Astrocyte of the spinal cord (primary cell): ENCODE data around the gene NUDT8.
A peak's percentile ranks its signal among the peaks of the same experiment; 100 is the strongest.

Experiments used
- DNase-seq: peaks from one replicate; pipeline ENCODE4 v3.0.0; 2011; ENCODE audit warnings: low read depth, low spot score
- H3K4me3 ChIP-seq: 2 replicates; pipeline ENCODE4 v1.5.1; 2011; ENCODE audit warnings: low read depth, mild to moderate bottlenecking, low read length, moderate library complexity
- CTCF ChIP-seq: IDR thresholded peaks from 2 replicates; pipeline ENCODE4 v1.5.1; 2012; ENCODE audit warnings: low read depth, mild to moderate bottlenecking, low read length, inconsistent platforms
- in situ Hi-C: cut with HindIII; loops from 2 replicates; pipeline ENCODE4 v1.10.0; 2017; ENCODE audit warnings: low sequenced_read_pairs

Gene NUDT8

DNA sequence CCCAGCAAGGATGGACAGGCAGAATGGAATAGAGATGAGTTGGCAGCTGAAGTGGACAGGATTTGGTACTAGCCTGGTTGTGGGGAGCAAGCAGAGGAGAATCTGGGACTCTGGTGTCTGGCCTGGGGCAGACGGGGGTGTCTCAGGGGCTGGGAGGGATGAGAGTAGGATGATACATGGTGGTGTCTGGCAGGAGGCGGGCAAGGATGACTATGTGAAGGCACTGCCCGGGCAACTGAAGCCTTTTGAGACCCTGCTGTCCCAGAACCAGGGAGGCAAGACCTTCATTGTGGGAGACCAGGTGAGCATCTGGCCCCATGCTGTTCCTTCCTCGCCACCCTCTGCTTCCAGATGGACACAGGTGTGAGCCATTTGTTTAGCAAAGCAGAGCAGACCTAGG lies 43.8 kb downstream of the NUDT8 start:
- in situ Hi-C loops = no loop called here
- TF ChIP-seq CTCF = no peak
- no peak for DNase-seq
- H3K4me3 ChIP-seq = no peak overlapping the region

GRCh38 chr11:67584881-67585873 lies 44.6 kb downstream of the NUDT8 start:
- H3K4me3 ChIP-seq = peak overlapping the region; percentile 87
- in situ Hi-C loops = no loop called here
- no peak for TF ChIP-seq CTCF
- DNase-seq = no peak

DNA sequence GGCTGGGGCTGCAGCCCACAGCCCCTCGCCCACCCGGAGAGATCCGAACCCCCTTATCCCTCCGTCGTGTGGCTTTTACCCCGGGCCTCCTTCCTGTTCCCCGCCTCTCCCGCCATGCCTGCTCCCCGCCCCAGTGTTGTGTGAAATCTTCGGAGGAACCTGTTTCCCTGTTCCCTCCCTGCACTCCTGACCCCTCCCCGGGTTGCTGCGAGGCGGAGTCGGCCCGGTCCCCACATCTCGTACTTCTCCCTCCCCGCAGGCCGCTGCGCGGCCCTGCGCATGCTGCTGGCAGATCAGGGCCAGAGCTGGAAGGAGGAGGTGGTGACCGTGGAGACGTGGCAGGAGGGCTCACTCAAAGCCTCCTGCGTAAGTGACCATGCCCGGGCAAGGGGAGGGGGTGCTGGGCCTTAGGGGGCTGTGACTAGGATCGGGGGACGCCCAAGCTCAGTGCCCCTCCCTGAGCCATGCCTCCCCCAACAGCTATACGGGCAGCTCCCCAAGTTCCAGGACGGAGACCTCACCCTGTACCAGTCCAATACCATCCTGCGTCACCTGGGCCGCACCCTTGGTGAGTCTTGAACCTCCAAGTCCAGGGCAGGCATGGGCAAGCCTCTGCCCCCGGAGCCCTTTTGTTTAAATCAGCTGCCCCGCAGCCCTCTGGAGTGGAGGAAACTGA lies 45.4 kb downstream of the NUDT8 start:
- TF ChIP-seq CTCF = no peak
- H3K4me3 ChIP-seq = peak overlapping the region; percentile 87
- in situ Hi-C loops = no loop called here
- DNase-seq = peak; percentile 48

DNA sequence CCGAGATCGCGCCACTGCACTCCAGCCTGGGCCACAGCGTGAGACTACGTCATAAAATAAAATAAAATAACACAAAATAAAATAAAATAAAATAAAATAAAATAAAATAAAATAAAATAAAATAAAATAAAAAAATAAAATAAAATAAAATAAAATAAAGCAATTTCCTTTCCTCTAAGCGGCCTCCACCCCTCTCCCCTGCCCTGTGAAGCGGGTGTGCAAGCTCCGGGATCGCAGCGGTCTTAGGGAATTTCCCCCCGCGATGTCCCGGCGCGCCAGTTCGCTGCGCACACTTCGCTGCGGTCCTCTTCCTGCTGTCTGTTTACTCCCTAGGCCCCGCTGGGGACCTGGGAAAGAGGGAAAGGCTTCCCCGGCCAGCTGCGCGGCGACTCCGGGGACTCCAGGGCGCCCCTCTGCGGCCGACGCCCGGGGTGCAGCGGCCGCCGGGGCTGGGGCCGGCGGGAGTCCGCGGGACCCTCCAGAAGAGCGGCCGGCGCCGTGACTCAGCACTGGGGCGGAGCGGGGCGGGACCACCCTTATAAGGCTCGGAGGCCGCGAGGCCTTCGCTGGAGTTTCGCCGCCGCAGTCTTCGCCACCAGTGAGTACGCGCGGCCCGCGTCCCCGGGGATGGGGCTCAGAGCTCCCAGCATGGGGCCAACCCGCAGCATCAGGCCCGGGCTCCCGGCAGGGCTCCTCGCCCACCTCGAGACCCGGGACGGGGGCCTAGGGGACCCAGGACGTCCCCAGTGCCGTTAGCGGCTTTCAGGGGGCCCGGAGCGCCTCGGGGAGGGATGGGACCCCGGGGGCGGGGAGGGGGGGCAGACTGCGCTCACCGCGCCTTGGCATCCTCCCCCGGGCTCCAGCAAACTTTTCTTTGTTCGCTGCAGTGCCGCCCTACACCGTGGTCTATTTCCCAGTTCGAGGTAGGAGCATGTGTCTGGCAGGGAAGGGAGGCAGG lies 46.2 kb downstream of the NUDT8 start, which contains the start of gene GSTP1:
Gene GSTP1, plus strand, starts transcription at position 566 of the 958 bp plus-strand sequence. Its CDS starts 32 bp downstream, at position 598.
- peak; percentile 58 for TF ChIP-seq CTCF
- peak; percentile 91 for DNase-seq
- in situ Hi-C loops = no loop called here
- H3K4me3 ChIP-seq = peak within 1 kb of the TSS; percentile 87

- TF ChIP-seq CTCF = no peak
- in situ Hi-C loops = no loop called here
- H3K4me3 ChIP-seq = no peak overlapping the region
- DNase-seq = no peak
Measured at GRCh38 chr11:67582011-67582410, 47.7 kb downstream of the NUDT8 start.

GRCh38 chr11:67581469-67581868 lies 48.3 kb downstream of the NUDT8 start:
- DNase-seq = no peak
- in situ Hi-C loops = no loop called here
- H3K4me3 ChIP-seq = no peak overlapping the region
- TF ChIP-seq CTCF = no peak
